Colon (tissue), 2 donors: ENCODE results near the gene SLC6A13.
"Not testable (repeated sequence)": the region's sequence is repeated elsewhere in the genome, so short reads cannot be mapped to it uniquely, and the experiment has no call there.

ENCODE experiments used
- FAIRE-seq: peaks from 2 replicates; lab custom pipeline; 2012; peaks lifted over from hg19 to GRCh38; lab: Jason Lieb, UNC
- donor health status: control.
- donor health status: control.

SLC6A13 gene

GRCh38 chr12:262817-263216 is at the start of gene SLC6A13:
Gene SLC6A13, minus strand, starts transcription at chr12:262836. Its CDS starts 2,784 bp downstream, at chr12:260052.
- no peak for FAIRE-seq

- no peak for FAIRE-seq
These were observed 45.9 kb upstream of the SLC6A13 start for GRCh38 chr12:308511-308910.

GRCh38 chr12:307406-307805 is 44.8 kb upstream of the SLC6A13 start:
- FAIRE-seq = no peak

- no peak for FAIRE-seq
These were observed 42.2 kb upstream of the SLC6A13 start for GRCh38 chr12:304805-305204.

GRCh38 chr12:302766-303165 is 40.1 kb upstream of the SLC6A13 start:
- FAIRE-seq = not testable (repeated sequence)

GRCh38 chr12:300166-300565 is 37.5 kb upstream of the SLC6A13 start:
- FAIRE-seq = not testable (repeated sequence)

- not testable (repeated sequence) for FAIRE-seq
These were observed 36.9 kb upstream of the SLC6A13 start for GRCh38 chr12:299511-299910.

- not testable (repeated sequence) for FAIRE-seq
These were observed 35.4 kb upstream of the SLC6A13 start for GRCh38 chr12:298059-298458.

- no peak for FAIRE-seq
These were observed 32.5 kb upstream of the SLC6A13 start for GRCh38 chr12:295132-295531.

GRCh38 chr12:293199-293598 is 30.6 kb upstream of the SLC6A13 start:
- FAIRE-seq = no peak

GRCh38 chr12:292186-292585 is 29.6 kb upstream of the SLC6A13 start:
- FAIRE-seq = no peak

- no peak for FAIRE-seq
These were observed 28.6 kb upstream of the SLC6A13 start for GRCh38 chr12:291153-291723.

GRCh38 chr12:288687-289086 is 26.1 kb upstream of the SLC6A13 start:
- no peak for FAIRE-seq

- FAIRE-seq = no peak
These were observed 24.1 kb upstream of the SLC6A13 start for GRCh38 chr12:286531-287300.

- FAIRE-seq = no peak
These were observed 15.4 kb upstream of the SLC6A13 start for GRCh38 chr12:278046-278445.

GRCh38 chr12:275812-276211 is 13.2 kb upstream of the SLC6A13 start:
- FAIRE-seq = no peak

- FAIRE-seq = no peak
These were observed 10.7 kb upstream of the SLC6A13 start for GRCh38 chr12:273382-273781.

GRCh38 chr12:272942-273341 is 10.3 kb upstream of the SLC6A13 start:
- FAIRE-seq = no peak

- no peak for FAIRE-seq
These were observed 8.5 kb upstream of the SLC6A13 start for GRCh38 chr12:271161-271560.

- no peak for FAIRE-seq
These were observed 6.6 kb upstream of the SLC6A13 start for GRCh38 chr12:269191-269590.

- FAIRE-seq = no peak
These were observed 5.8 kb upstream of the SLC6A13 start for GRCh38 chr12:268483-268840.

- FAIRE-seq = no peak
These were observed 5.2 kb upstream of the SLC6A13 start for GRCh38 chr12:267581-268482.

GRCh38 chr12:265096-265495 is 2.5 kb upstream of the SLC6A13 start:
- FAIRE-seq = no peak
